GM23248 (cell line): ENCODE results near the gene KCTD19. TPM values are rescaled to one million over a fixed set of nuclear protein-coding genes. Genes with fewer than 3 reads are reported as not detected.

Experiments
- DNase-seq: peaks from one replicate; pipeline ENCODE4 v3.0.0-alpha.2; 2015
- H2AFZ ChIP-seq: fragments of 200-600 bp; sonication (generic); 2 replicates; pipeline ENCODE4 v1.6.1; 2016; ENCODE audit warnings: antibody characterized with exemption
- H3F3A ChIP-seq: fragments of 200-600 bp; sonication (generic); 2 replicates; pipeline ENCODE4 v1.6.1; 2016; ENCODE audit warnings: mild to moderate bottlenecking, antibody characterized with exemption, mixed run types; ENCODE audit not compliant: insufficient read depth
- H3K27ac ChIP-seq: fragments of 200-600 bp; sonication (generic); 2 replicates; pipeline ENCODE4 v1.5.1; 2016; ENCODE audit warnings: mild to moderate bottlenecking
- H3K27me3 ChIP-seq: fragments of 200-600 bp; sonication (generic); replicated peaks from 2 replicates; pipeline ENCODE4 v1.6.1; 2016; ENCODE audit warnings: mild to moderate bottlenecking; ENCODE audit not compliant: insufficient read depth
- H3K36me3 ChIP-seq: fragments of 200-600 bp; sonication (generic); 2 replicates; pipeline ENCODE4 v1.6.1; 2016; ENCODE audit warnings: low read depth, mild to moderate bottlenecking
- H3K4me1 ChIP-seq: fragments of 200-600 bp; sonication (generic); 2 replicates; pipeline ENCODE4 v1.6.1; 2016; ENCODE audit warnings: mild to moderate bottlenecking; ENCODE audit not compliant: insufficient read depth
- H3K4me2 ChIP-seq: fragments of 200-600 bp; sonication (generic); one replicate; pipeline ENCODE4 v1.6.1; 2016; ENCODE audit warnings: mild to moderate bottlenecking; ENCODE audit not compliant: unreplicated experiment
- H3K4me3 ChIP-seq: fragments of 200-600 bp; sonication (generic); 2 replicates; pipeline ENCODE4 v1.5.1; 2016; ENCODE audit warnings: mild to moderate bottlenecking
- H3K79me2 ChIP-seq: fragments of 200-600 bp; sonication (generic); 2 replicates; pipeline ENCODE4 v1.6.1; 2016; ENCODE audit warnings: mild to moderate bottlenecking; ENCODE audit not compliant: insufficient read depth
- H3K9ac ChIP-seq: fragments of 200-600 bp; sonication (generic); 2 replicates; pipeline ENCODE4 v1.6.1; 2016; ENCODE audit warnings: mild to moderate bottlenecking
- H3K9me2 ChIP-seq: fragments of 200-600 bp; sonication (generic); 2 replicates; pipeline ENCODE4 v1.6.1; 2016; ENCODE audit warnings: mixed run types, mild to moderate bottlenecking, moderate library complexity; ENCODE audit not compliant: insufficient read depth
- H3K9me3 ChIP-seq: fragments of 200-600 bp; sonication (generic); one replicate; pipeline ENCODE4 v1.6.1; 2017; ENCODE audit warnings: low read depth
- H4K20me1 ChIP-seq: fragments of 200-600 bp; sonication (generic); 2 replicates; pipeline ENCODE4 v1.6.0; 2016; ENCODE audit not compliant: insufficient read depth
- EZH2 ChIP-seq: fragments of 200-600 bp; sonication (generic); IDR thresholded peaks from 2 replicates; pipeline ENCODE4 v1.6.1; 2018; ENCODE audit warnings: antibody characterized with exemption, mild to moderate bottlenecking; ENCODE audit not compliant: insufficient read depth, poor library complexity, severe bottlenecking
- EZH2phosphoT487 ChIP-seq: fragments of 200-600 bp; sonication (generic); IDR thresholded peaks from 2 replicates; pipeline ENCODE4 v1.6.1; 2018; ENCODE audit warnings: antibody characterized with exemption, moderate library complexity, mild to moderate bottlenecking, low read depth; ENCODE audit not compliant: insufficient read depth
- WGBS, 2 experiments: methylation state at CpG; one replicate each; pipeline ENCODE4 v1.1.6; 2015 to 2017; ENCODE audit warnings: low lambda C conversion rate in 2 of 2, low coverage in 1 of 2; ENCODE audit errors: missing lambda C conversion rate in 2 of 2; 5-methylcytosine and 5-hydroxymethylcytosine counted together
- in situ Hi-C: fragments of 300-500 bp; cut with MboI; formaldehyde crosslinking; loops from 2 replicates; pipeline ENCODE4 v1.15.0; 2020
- polyA plus RNA-seq: library from polyadenylated mRNA; unstranded; fragments of >200 nt; fragmentation: Nextera tagmentation; extraction: Ambion mirVana; gene quantifications from 2 replicates; pipeline ENCODE4 v1.2.1, GENCODE V29; 2016
- total RNA-seq: library from RNA; depleted of rRNA; stranded (reverse); fragments of >200 nt; shearing (Covaris generic); gene quantifications from 2 replicates; pipeline ENCODE4 v1.2.3, GENCODE V29; 2014

Gene KCTD19
- total and polyA plus RNA-seq, 2 experiments from 2014 or later, result not detected

DNA sequence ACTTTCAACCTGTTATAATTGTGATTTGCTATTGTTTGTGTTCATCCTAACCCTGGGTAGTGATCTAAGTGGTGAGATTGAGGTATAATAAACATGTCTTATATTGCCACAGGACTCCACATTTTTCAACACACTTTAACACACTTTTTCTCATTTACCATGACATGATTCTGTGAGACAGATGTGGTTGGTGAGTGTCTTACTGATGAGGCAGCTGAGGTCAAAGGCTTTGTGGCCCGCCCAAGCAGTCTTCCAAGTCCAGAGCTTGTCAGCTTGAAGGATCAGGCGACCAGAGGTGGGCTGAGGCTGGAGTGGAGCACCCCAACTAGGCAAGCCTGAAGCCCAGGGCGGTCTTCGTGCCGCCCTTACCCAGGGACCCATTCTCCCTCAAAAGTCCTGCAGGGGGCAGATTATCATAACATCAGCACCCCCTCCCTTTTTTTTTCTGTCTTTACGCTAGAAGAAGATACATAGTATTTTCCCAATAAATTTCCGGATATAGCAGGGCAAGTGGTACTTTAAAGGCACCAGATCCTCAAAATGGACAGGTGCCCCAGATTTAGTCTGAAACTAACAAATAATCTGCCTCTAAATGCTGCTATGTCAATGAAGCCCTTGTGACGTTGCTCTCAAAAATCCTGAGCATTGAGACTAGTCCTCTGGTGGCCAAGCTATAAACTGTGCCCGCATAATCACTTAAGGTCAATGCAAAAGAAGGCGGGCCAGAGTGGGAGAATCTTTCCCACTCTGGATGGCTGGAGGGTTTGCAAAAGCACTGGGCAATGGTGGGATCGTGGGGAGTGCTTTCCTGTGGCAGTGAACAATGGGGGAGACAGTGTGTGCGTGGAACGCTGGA lies 21.1 kb downstream of the KCTD19 start:
- WGBS, 2 experiments, result 94 to 95% methylated on average over 13 of the region's 13 CpGs
- peaks cover 16% of the 10 kb centered on the region for H3K4me1 ChIP-seq
- in situ Hi-C loops, result no loop called here

DNA sequence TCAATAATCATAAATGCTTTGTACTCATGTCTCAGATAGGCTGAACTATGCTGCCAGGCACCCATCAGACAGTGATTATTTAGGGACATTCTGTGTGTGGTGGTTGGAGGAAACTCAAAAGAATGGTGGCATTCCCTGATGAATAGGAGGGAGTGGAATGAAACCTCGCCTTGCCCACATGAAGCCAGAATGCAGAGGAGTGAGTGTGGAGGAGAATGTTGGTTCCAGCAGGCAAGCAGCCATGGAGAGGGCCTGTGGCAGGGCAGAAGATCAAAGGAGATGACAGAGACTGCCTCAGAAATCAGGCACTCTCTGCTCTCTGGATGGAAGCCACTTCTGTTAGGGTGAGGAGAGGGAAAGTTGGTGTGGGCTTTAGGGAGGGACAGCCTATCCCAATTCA lies 22.5 kb downstream of the KCTD19 start:
- TF ChIP-seq EZH2 (no peak), EZH2phosphoT487 (no peak)
- no peak overlapping the region for H3K4me3 ChIP-seq
- H3K9me2 ChIP-seq, result no peaks in the 10 kb centered on the region
- H3K4me2 ChIP-seq, result peak overlapping the region; percentile 6
- 19 to 42% methylated on average over 1 of the region's 1 CpG for WGBS, 2 experiments
- no peaks in the 10 kb centered on the region; the same call in 1 of the 2 replicates for H3F3A ChIP-seq
- no peak overlapping the region for H2AFZ ChIP-seq
- H3K9ac ChIP-seq, result no peak overlapping the region
- H4K20me1 ChIP-seq, result no peaks in the 10 kb centered on the region
- H3K27me3 ChIP-seq, result no peaks in the 10 kb centered on the region
- no peaks in the 10 kb centered on the region for H3K79me2 ChIP-seq
- in situ Hi-C loops, result no loop called here
- H3K4me1 ChIP-seq, result peaks cover 16% of the 10 kb centered on the region
- no peak overlapping the region for H3K27ac ChIP-seq
- H3K36me3 ChIP-seq, result no peaks in the 10 kb centered on the region
- DNase-seq, result peak; percentile 76
- no peaks in the 10 kb centered on the region for H3K9me3 ChIP-seq

More for the DNA sequence above, 21.1 kb downstream of the KCTD19 start:
- no peak overlapping the region for H2AFZ ChIP-seq
- no peaks in the 10 kb centered on the region for H3K9me2 ChIP-seq
- H3K27me3 ChIP-seq, result no peaks in the 10 kb centered on the region
- no peak overlapping the region for H3K9ac ChIP-seq
- H3K4me3 ChIP-seq, result no peak overlapping the region
- H4K20me1 ChIP-seq, result no peaks in the 10 kb centered on the region
- no peaks in the 10 kb centered on the region for H3K36me3 ChIP-seq
- H3K27ac ChIP-seq, result no peak overlapping the region
- no peaks in the 10 kb centered on the region for H3K9me3 ChIP-seq
- no peak for TF ChIP-seq EZH2phosphoT487
- TF ChIP-seq EZH2, result no peak
- no peak overlapping the region for H3K4me2 ChIP-seq
- no peaks in the 10 kb centered on the region for H3K79me2 ChIP-seq
- H3F3A ChIP-seq, result peaks cover 5% of the 10 kb centered on the region; the same call in 1 of the 2 replicates
- DNase-seq, result no peak

DNA sequence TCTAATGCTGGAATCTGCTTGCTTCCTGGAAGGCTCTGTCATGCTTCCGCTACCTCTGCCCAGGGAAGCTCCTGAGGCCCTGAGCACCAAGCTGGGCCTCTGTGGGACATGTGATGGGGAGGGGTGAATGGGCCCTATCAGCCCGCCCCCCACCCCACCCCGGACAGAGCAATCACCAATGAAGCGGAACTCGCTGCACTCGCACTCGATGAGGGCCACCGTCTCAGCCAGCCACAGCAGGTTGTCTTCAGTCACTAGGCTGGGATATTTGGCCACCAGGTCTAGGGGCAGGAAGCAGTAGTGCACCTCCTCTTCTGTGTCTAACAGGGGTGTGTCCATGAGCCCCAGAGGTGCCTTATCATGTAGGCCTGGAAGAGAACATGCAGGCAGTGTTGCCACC lies 23.6 kb downstream of the KCTD19 start:
- H3F3A ChIP-seq, result no peaks in the 10 kb centered on the region; the same call in 1 of the 2 replicates
- H3K9me3 ChIP-seq, result no peaks in the 10 kb centered on the region
- no peaks in the 10 kb centered on the region for H3K9me2 ChIP-seq
- H3K79me2 ChIP-seq, result no peaks in the 10 kb centered on the region
- no peak overlapping the region for H3K4me2 ChIP-seq
- H3K36me3 ChIP-seq, result no peaks in the 10 kb centered on the region
- no peak overlapping the region for H3K4me3 ChIP-seq
- no peak overlapping the region for H3K9ac ChIP-seq
- in situ Hi-C loops, result no loop called here
- TF ChIP-seq EZH2phosphoT487, result no peak
- no peak for TF ChIP-seq EZH2
- no peak overlapping the region for H3K27ac ChIP-seq
- H3K4me1 ChIP-seq, result peaks cover 16% of the 10 kb centered on the region
- H2AFZ ChIP-seq, result no peak overlapping the region
- no peaks in the 10 kb centered on the region for H4K20me1 ChIP-seq
- WGBS, 2 experiments, result 83 to 89% methylated on average over 7 to 8 of the region's 8 CpGs
- H3K27me3 ChIP-seq, result no peaks in the 10 kb centered on the region
- DNase-seq, result no peak

DNA sequence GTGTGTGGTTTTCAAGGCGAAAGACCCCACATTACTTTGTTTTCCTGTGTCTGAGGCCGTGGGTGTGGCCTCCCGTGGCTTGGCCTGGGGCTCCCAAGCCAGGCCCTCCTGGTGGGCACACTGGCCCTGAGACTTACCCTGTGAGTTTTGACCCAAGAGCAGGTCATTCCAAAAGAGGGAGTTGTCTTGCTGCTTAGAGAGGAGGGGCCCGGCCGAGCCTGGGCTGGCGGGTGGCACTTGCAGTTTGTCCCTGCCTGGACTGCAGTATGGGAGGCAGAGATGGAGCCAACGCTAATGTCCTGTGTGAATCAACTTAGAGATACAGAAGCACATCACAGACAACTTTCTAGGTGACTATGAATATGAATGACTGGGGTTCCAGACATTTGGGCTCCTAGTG lies 24.5 kb downstream of the KCTD19 start:
- Histone ChIP-seq H3K36me3 (no peaks in the 10 kb centered on the region), H3K4me1 (peaks cover 19% of the 10 kb centered on the region), H3K9ac (no peak overlapping the region), H3K27ac (no peak overlapping the region), H3K79me2 (no peaks in the 10 kb centered on the region), H4K20me1 (no peaks in the 10 kb centered on the region), H3F3A (no peaks in the 10 kb centered on the region; the same call in 1 of the 2 replicates), H3K9me3 (no peaks in the 10 kb centered on the region), H3K4me3 (no peak overlapping the region), H3K9me2 (no peaks in the 10 kb centered on the region), H3K27me3 (no peaks in the 10 kb centered on the region), H2AFZ (no peak overlapping the region), H3K4me2 (no peak overlapping the region)
- in situ Hi-C loops, result no loop called here
- 44 to 58% methylated on average over 7 of the region's 7 CpGs for WGBS, 2 experiments
- no peak for TF ChIP-seq EZH2phosphoT487
- no peak for TF ChIP-seq EZH2
- no peak for DNase-seq
